ENCODE measurements around the gene RBM10.

DNA sequence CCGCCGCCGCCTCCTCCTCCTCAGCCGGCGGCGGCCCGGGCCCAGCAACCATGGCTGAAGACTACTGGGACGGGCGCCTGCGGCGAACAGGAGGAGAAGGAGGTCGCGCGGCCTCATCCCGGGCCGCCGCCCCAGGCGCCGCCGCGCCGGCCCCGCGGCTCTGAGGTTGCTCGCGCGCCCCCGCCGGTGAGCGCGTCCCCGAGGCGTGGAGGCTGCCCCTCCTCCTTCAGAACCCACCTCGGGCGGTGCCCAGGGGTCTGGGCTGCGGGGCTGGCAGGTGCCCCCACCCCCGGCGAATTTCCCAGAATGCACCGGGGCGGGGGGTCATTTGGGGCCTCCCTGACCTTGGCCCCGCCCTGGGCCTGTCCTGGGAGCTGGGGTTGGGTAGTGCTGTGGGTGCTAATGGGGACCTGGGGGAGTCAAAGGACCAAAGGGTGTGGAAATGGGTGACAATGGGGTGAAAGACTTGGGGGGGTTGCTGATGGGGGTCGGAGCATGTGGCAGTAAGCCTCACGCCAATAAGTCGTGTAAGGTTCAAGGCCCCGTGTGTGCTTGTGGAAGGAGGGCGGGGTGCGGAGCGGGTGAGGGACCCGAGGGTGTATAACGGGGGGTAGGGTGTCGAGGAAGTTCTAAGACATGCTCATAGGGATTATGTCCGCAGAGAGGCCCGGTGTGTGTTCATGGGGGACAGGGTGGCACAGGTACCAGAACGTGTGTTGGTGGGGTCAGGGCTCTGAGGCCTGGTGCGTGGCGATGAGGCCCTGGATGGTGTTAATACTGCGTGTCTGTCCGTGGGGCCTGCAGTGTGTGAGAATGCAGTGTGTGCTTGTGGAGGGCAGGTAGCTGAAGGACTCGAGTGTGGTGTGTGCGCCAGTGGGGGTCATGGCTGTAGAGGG lies 74.1 kb downstream of the RBM10 start:
- TF ChIP-seq, protein P1, sequence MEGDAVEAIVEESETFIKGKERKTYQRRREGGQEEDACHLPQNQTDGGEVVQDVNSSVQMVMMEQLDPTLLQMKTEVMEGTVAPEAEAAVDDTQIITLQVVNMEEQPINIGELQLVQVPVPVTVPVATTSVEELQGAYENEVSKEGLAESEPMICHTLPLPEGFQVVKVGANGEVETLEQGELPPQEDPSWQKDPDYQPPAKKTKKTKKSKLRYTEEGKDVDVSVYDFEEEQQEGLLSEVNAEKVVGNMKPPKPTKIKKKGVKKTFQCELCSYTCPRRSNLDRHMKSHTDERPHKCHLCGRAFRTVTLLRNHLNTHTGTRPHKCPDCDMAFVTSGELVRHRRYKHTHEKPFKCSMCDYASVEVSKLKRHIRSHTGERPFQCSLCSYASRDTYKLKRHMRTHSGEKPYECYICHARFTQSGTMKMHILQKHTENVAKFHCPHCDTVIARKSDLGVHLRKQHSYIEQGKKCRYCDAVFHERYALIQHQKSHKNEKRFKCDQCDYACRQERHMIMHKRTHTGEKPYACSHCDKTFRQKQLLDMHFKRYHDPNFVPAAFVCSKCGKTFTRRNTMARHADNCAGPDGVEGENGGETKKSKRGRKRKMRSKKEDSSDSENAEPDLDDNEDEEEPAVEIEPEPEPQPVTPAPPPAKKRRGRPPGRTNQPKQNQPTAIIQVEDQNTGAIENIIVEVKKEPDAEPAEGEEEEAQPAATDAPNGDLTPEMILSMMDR (IDR thresholded peaks at IDR 0.05; ENCODE audit: poor library complexity) = no peak
- TF ChIP-seq EZH2 (IDR thresholded peaks at IDR 0.05; ENCODE audit: borderline replicate concordance) = no peak

Data from hepatocyte (in vitro differentiated cells).